HCT116 (cell line): ENCODE data around the gene REEP3. TPM values are rescaled to one million over a fixed set of nuclear protein-coding genes. Genes with fewer than 3 reads are reported as not detected.

Experiments
- ATAC-seq: fragments of 200-7000 bp; cut with Tn5 transposase; 2 replicates; pipeline ENCODE4 v1.9.1; 2020; ENCODE audit warnings: mild to moderate bottlenecking, moderate library complexity
- BruUV-seq: library from RNA; stranded (reverse); fragments of 400-500 nt; replicated peaks from 2 replicates; lab custom pipeline; 2021; lab: Mats Ljungman, UMichigan
- CTCF ChIA-PET: fragments of 300-600 bp; sonication (Branson Sonifier 250); formaldehyde crosslinking; loops from one replicate; lab custom pipeline; 2021; ENCODE audit warnings: antibody characterized with exemption; lab: Charles Lee
- POLR2A ChIA-PET: fragments of 300-600, 350-600 bp; sonication (Branson Sonifier 250); formaldehyde crosslinking; loops from one replicate; lab custom pipeline; 2021; ENCODE audit warnings: antibody characterized with exemption; lab: Charles Lee
- RAD21 ChIA-PET, 2 experiments: fragments of 300-600 bp; sonication (Branson Sonifier 250); formaldehyde crosslinking; loops; one replicate each; lab custom pipeline; 2023; ENCODE audit warnings: low total read pairs in 2 of 2; ENCODE audit not compliant: uncharacterized antibody in 2 of 2, unreplicated experiment in 2 of 2, low non-redundant PET in 1 of 2; lab: Charles Lee
- DNase-seq: peaks from one replicate; pipeline ENCODE4 v3.0.0-alpha.2; 2010; ENCODE audit warnings: low read depth, low spot score
- H2AFZ ChIP-seq: fragments of 200-600 bp; shearing (Covaris generic), sonication (generic); 2 replicates; pipeline ENCODE4 v1.6.1; 2017; ENCODE audit warnings: low read depth, mixed run types, mixed read lengths, antibody characterized with exemption, low read length; ENCODE audit not compliant: poor library complexity, severe bottlenecking
- H3K27ac ChIP-seq: 2 replicates; pipeline ENCODE4 v1.5.1; 2012; ENCODE audit warnings: low read depth, low read length
- H3K27me3 ChIP-seq: fragments of 200-600 bp; sonication (generic); 2 replicates; pipeline ENCODE4 v1.6.1; 2016; ENCODE audit warnings: mixed run types, low read length, mixed read lengths; ENCODE audit not compliant: insufficient read depth
- H3K36me3 ChIP-seq, 2 experiments: fragments of 200-500 bp in 1 of 2; fragments of 200-600 bp in 1 of 2; sonication (Bioruptor generic) in 1 of 2; sonication (generic) in 1 of 2; 2 replicates each; pipeline versions ENCODE4 v1.5.1 to v1.6.1; 2014 to 2016; ENCODE audit warnings: low read length in 2 of 2, inconsistent platforms in 1 of 2, mixed read lengths in 1 of 2, mixed run types in 1 of 2; ENCODE audit not compliant: insufficient read depth in 2 of 2, control insufficient read depth in 1 of 2
- H3K4me1 ChIP-seq, 2 experiments: fragments of 200-600 bp in 1 of 2; sonication (generic) in 1 of 2; 2 replicates each; pipeline versions ENCODE4 v1.5.1 to v1.6.1; 2012 to 2017; ENCODE audit warnings: low read length in 2 of 2, inconsistent platforms in 1 of 2, mild to moderate bottlenecking in 1 of 2, mixed read lengths in 1 of 2, mixed run types in 1 of 2, moderate library complexity in 1 of 2; ENCODE audit not compliant: insufficient read depth in 2 of 2, control insufficient read depth in 1 of 2
- H3K4me2 ChIP-seq: fragments of 200-600 bp; sonication (generic); 2 replicates; pipeline ENCODE4 v1.6.1; 2017; ENCODE audit warnings: mixed run types, low read length, mixed read lengths
- H3K4me3 ChIP-seq, 2 experiments: fragments of 200-600 bp in 1 of 2; sonication (generic) in 1 of 2; replicated peaks in 1 of 2; 2 replicates each; pipeline ENCODE4 v1.5.1; 2011 to 2016; ENCODE audit warnings: low read length in 2 of 2, control low read depth in 1 of 2, low read depth in 1 of 2, mild to moderate bottlenecking in 1 of 2, mixed read lengths in 1 of 2, mixed run types in 1 of 2
- H3K79me2 ChIP-seq: fragments of 200-600 bp; sonication (generic); 2 replicates; pipeline ENCODE4 v1.6.1; 2017; ENCODE audit warnings: mild to moderate bottlenecking, mixed run types, low read length, moderate library complexity, mixed read lengths; ENCODE audit not compliant: insufficient read depth
- H3K9ac ChIP-seq: fragments of 200-600 bp; sonication (generic); 2 replicates; pipeline ENCODE4 v1.6.1; 2016; ENCODE audit warnings: low read length, mixed read lengths
- H3K9me2 ChIP-seq: fragments of 200-600 bp; sonication (generic), shearing (Covaris generic); 2 replicates; pipeline ENCODE4 v1.6.1; 2017; ENCODE audit warnings: mixed run types, mild to moderate bottlenecking, moderate library complexity; ENCODE audit not compliant: insufficient read depth
- H3K9me3 ChIP-seq, 2 experiments: fragments of 200-500 bp in 1 of 2; fragments of 200-600 bp in 1 of 2; sonication (Bioruptor generic) in 1 of 2; sonication (generic) in 1 of 2; 2 replicates each; pipeline ENCODE4 v1.6.1; 2014 to 2017; ENCODE audit warnings: low read length in 2 of 2, mixed read lengths in 2 of 2, inconsistent platforms in 1 of 2, low read depth in 1 of 2, mild to moderate bottlenecking in 1 of 2, mixed run types in 1 of 2, moderate library complexity in 1 of 2; ENCODE audit not compliant: control insufficient read depth in 1 of 2, insufficient read depth in 1 of 2
- H4K20me1 ChIP-seq: fragments of 200-600 bp; sonication (generic), shearing (Covaris generic); 2 replicates; pipeline ENCODE4 v1.6.1; 2017; ENCODE audit warnings: mixed run types, mild to moderate bottlenecking, moderate library complexity; ENCODE audit not compliant: insufficient read depth
- EGR1 ChIP-seq: IDR thresholded peaks from 2 replicates; pipeline ENCODE4 v1.6.1; 2012; ENCODE audit warnings: low read depth
- ELF1 ChIP-seq: IDR thresholded peaks from 2 replicates; pipeline ENCODE4 v1.6.1; 2012; ENCODE audit warnings: low read depth, borderline replicate concordance
- EZH2 ChIP-seq: fragments of 200-600 bp; sonication (generic); IDR thresholded peaks from 2 replicates; pipeline ENCODE4 v1.6.1; 2017; ENCODE audit warnings: antibody characterized with exemption, mixed run types
- FOSL1 ChIP-seq: IDR thresholded peaks from 2 replicates; pipeline ENCODE4 v1.6.1; 2012; ENCODE audit warnings: low read depth
- POLR2A ChIP-seq: IDR thresholded peaks from 2 replicates; pipeline ENCODE4 v1.7.0; 2011; ENCODE audit warnings: borderline replicate concordance; ENCODE audit not compliant: insufficient read depth, insufficient read length; ENCODE audit errors: extremely low read depth
- POLR2AphosphoS5 ChIP-seq: IDR thresholded peaks from 2 replicates; pipeline ENCODE4 v1.6.1; 2011; ENCODE audit warnings: mild to moderate bottlenecking, low read depth, low read length, moderate library complexity
- RAD21 ChIP-seq: IDR thresholded peaks from 2 replicates; pipeline ENCODE4 v1.6.1; 2012; ENCODE audit warnings: low read depth, mild to moderate bottlenecking
- SIN3A ChIP-seq: IDR thresholded peaks from 2 replicates; pipeline ENCODE4 v1.6.1; 2012; ENCODE audit warnings: low read depth
- SP1 ChIP-seq: IDR thresholded peaks from 2 replicates; pipeline ENCODE4 v1.6.1; 2012; ENCODE audit warnings: low read depth
- YY1 ChIP-seq: IDR thresholded peaks from 2 replicates; pipeline ENCODE4 v1.6.1; 2011; ENCODE audit warnings: low read length, low read depth, moderate library complexity, mild to moderate bottlenecking; ENCODE audit not compliant: insufficient replicate concordance; ENCODE audit errors: extremely low read depth
- ZFX ChIP-seq: fragments of 450-650 bp; IDR thresholded peaks from 2 replicates; pipeline ENCODE4 v1.6.1; 2017
- ZNF274 ChIP-seq: fragments of 200-500 bp; sonication (Bioruptor generic); IDR thresholded peaks from 2 replicates; pipeline ENCODE4 v1.6.1; 2014; ENCODE audit warnings: mild to moderate bottlenecking, low read depth, low read length, inconsistent platforms
- intact Hi-C: fragments of 100-400 bp; cut with micrococcal nuclease; formaldehyde crosslinking; loops from 2 replicates; pipeline ENCODE4 v1.10.0; 2022
- total RNA-seq: library from RNA; stranded (reverse); gene quantifications from one replicate; pipeline ENCODE4 v1.2.1, GENCODE V29; 2021; ENCODE audit not compliant: unreplicated experiment
- TF ChIP-seq, protein P1 (sequence below), 3 experiments: fragments of 200-600 bp in 1 of 3; sonication (generic) in 1 of 3; IDR thresholded peaks in 2 of 3; conservative IDR thresholded peaks in 1 of 3; 2 replicates each; pipeline ENCODE4 v1.5.1; 2012 to 2017; ENCODE audit warnings: low read depth in 2 of 3, low read length in 2 of 3, antibody characterized with exemption in 1 of 3, borderline replicate concordance in 1 of 3, control low read depth in 1 of 3, mild to moderate bottlenecking in 1 of 3, mixed read lengths in 1 of 3, mixed run types in 1 of 3, moderate library complexity in 1 of 3; ENCODE audit not compliant: insufficient read depth in 1 of 3
- TF ChIP-seq, protein P2 (sequence below): IDR thresholded peaks from 2 replicates; pipeline ENCODE4 v1.6.1; 2012; ENCODE audit warnings: low read depth
- TF ChIP-seq, protein P3 (sequence below): IDR thresholded peaks from 2 replicates; pipeline ENCODE4 v1.6.1; 2012

REEP3 gene
- total RNA-seq, 1 experiment from 2014 or later, result 41.3 TPM

DNA sequence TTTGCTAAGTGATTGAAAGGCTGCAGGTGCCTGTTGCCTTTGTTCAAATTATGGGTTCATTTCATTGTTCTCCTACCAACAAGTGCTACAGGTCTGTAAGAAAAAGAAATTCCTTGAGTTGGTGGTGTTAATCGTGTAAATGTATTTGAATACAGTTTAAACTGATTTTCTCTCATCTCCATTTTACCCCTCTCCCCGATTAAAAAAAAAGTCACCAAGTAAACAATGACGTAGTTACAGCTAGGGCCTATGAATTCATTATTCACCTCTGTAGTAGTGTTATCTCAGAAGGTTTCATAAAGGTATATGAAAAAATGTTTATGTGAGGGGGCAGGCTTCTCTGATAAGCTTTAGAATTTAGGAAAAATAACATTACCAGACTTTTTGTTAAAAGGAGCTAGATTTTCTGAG, 1.1 kb downstream of the REEP3 start:
- ATAC-seq, result no peak
- H3K9me3 ChIP-seq, result no peaks in the 10 kb centered on the region
- POLR2A ChIA-PET, result interaction anchor here (0.6 to 1.4 kb wide), 4 partner anchors 29 to 253 kb away, joined by 3 to 6 read pairs (median 4); no protein-coding TSS in a partner anchor

DNA sequence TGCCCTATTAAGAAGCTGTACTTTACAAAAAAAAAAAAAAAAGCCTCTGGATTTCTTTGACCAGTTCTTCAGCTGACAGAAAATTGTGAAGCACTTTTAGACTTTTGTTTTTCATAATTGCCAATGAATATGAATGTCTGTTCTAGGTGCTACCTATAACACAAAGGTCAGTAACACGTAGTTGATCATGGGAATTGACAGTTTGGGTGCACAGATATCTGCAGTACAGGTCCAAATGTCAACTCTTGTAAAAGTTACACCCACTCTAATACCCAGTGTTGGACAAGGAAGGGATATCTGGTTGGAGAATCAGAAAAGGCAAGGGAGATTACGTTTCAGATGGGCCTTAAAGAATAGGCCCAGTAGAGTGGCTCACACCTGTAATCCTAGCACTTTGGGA, 1.8 kb downstream of the REEP3 start:
- Histone ChIP-seq H3K4me3 (peak overlapping the region in 1 of 2 experiments; percentile 65; a peak in 2 of 4 replicates), H3K27ac (no peak overlapping the region), H3K9me2 (no peaks in the 10 kb centered on the region), H3K9ac (peak overlapping the region; percentile 88), H3K4me1 (peaks cover 13 to 29% of the 10 kb centered on the region in 2 experiments; a peak in 3 of 4 replicates), H2AFZ (no peak overlapping the region), H3K79me2 (peaks cover 91% of the 10 kb centered on the region), H4K20me1 (no peaks in the 10 kb centered on the region; the same call in 1 of the 2 replicates)
- RAD21 ChIA-PET, result interaction anchor here in 1 of 2 experiments (0.6 kb wide), 1 partner anchor 184 kb away, joined by 4 read pairs; no protein-coding TSS in a partner anchor
- DNase-seq (no peak), ATAC-seq (no peak)
- intact Hi-C loops, result loop anchor here (2.0 kb wide), 1 partner anchor 56 kb away; no protein-coding TSS in a partner anchor
- TF ChIP-seq ELF1 (no peak), ZFX (no peak), EZH2 (no peak), EGR1 (no peak), YY1 (no peak), POLR2AphosphoS5 (no peak), ZNF274 (no peak), RAD21 (no peak), SP1 (no peak), POLR2A (no peak)
- TF ChIP-seq, protein P1, sequence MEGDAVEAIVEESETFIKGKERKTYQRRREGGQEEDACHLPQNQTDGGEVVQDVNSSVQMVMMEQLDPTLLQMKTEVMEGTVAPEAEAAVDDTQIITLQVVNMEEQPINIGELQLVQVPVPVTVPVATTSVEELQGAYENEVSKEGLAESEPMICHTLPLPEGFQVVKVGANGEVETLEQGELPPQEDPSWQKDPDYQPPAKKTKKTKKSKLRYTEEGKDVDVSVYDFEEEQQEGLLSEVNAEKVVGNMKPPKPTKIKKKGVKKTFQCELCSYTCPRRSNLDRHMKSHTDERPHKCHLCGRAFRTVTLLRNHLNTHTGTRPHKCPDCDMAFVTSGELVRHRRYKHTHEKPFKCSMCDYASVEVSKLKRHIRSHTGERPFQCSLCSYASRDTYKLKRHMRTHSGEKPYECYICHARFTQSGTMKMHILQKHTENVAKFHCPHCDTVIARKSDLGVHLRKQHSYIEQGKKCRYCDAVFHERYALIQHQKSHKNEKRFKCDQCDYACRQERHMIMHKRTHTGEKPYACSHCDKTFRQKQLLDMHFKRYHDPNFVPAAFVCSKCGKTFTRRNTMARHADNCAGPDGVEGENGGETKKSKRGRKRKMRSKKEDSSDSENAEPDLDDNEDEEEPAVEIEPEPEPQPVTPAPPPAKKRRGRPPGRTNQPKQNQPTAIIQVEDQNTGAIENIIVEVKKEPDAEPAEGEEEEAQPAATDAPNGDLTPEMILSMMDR (IDR thresholded peaks at IDR 0.05 in 2 of 3, conservative IDR thresholded peaks at IDR 0.05 in 1 of 3; ENCODE audit: borderline replicate concordance in 1 of 3, insufficient read depth in 1 of 3, low read depth in 2 of 3, low read length in 2 of 3), result no peak
- TF ChIP-seq, protein P2, sequence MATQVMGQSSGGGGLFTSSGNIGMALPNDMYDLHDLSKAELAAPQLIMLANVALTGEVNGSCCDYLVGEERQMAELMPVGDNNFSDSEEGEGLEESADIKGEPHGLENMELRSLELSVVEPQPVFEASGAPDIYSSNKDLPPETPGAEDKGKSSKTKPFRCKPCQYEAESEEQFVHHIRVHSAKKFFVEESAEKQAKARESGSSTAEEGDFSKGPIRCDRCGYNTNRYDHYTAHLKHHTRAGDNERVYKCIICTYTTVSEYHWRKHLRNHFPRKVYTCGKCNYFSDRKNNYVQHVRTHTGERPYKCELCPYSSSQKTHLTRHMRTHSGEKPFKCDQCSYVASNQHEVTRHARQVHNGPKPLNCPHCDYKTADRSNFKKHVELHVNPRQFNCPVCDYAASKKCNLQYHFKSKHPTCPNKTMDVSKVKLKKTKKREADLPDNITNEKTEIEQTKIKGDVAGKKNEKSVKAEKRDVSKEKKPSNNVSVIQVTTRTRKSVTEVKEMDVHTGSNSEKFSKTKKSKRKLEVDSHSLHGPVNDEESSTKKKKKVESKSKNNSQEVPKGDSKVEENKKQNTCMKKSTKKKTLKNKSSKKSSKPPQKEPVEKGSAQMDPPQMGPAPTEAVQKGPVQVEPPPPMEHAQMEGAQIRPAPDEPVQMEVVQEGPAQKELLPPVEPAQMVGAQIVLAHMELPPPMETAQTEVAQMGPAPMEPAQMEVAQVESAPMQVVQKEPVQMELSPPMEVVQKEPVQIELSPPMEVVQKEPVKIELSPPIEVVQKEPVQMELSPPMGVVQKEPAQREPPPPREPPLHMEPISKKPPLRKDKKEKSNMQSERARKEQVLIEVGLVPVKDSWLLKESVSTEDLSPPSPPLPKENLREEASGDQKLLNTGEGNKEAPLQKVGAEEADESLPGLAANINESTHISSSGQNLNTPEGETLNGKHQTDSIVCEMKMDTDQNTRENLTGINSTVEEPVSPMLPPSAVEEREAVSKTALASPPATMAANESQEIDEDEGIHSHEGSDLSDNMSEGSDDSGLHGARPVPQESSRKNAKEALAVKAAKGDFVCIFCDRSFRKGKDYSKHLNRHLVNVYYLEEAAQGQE, result no peak
- TF ChIP-seq, protein P3, sequence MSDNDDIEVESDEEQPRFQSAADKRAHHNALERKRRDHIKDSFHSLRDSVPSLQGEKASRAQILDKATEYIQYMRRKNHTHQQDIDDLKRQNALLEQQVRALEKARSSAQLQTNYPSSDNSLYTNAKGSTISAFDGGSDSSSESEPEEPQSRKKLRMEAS, result no peak
- TF ChIP-seq, all 23 proteins: peak for 0
- BruUV-seq, result no TSS peak
- no peaks in the 10 kb centered on the region for H3K9me3 ChIP-seq
- peak overlapping the region; percentile 69 for H3K4me2 ChIP-seq
- ChIA-PET POLR2A (interaction anchor here (1.3 kb wide), 1 partner anchor 254 kb away, joined by 3 read pairs; no protein-coding TSS in a partner anchor), CTCF (no interaction called here)
- H3K36me3 ChIP-seq, result no peaks in the 10 kb centered on the region
- no peaks in the 10 kb centered on the region for H3K27me3 ChIP-seq

More for the DNA sequence above, 1.1 kb downstream of the REEP3 start:
- Histone ChIP-seq H3K4me3 (peak overlapping the region; percentile 55 to 65), H3K9me2 (no peaks in the 10 kb centered on the region), H3K27ac (peak overlapping the region; percentile 99), H3K9ac (peak overlapping the region; percentile 88), H3K27me3 (no peaks in the 10 kb centered on the region), H3K4me1 (peaks cover 15 to 29% of the 10 kb centered on the region in 2 experiments; a peak in 3 of 4 replicates), H3K36me3 (no peaks in the 10 kb centered on the region), H3K4me2 (peak overlapping the region; percentile 69), H4K20me1 (no peaks in the 10 kb centered on the region; the same call in 1 of the 2 replicates), H2AFZ (no peak overlapping the region), H3K79me2 (peaks cover 91% of the 10 kb centered on the region)
- intact Hi-C loops, result loop anchor here (2.0 kb wide), 1 partner anchor 55 kb away; no protein-coding TSS in a partner anchor
- no TSS peak for BruUV-seq
- TF ChIP-seq FOSL1 (0 out of 2 replicates have a peak, but pooled peaks have one; percentile 5), SIN3A (no peak)
- CTCF ChIA-PET, result no interaction called here
- RAD21 ChIA-PET, result interaction anchor here in 1 of 2 experiments (0.6 kb wide), 1 partner anchor 184 kb away, joined by 4 read pairs; no protein-coding TSS in a partner anchor
- no peak for DNase-seq
